Stimulated activated CD4-positive, alpha-beta T cell treated with anti-CD3 and anti-CD28 coated beads, Interleukin-15, amount 100 ng/mL, for 48 hours (primary cell): ENCODE data around the gene SAMD1.

ENCODE experiments used
- DNase-seq, 2 donors: peaks; one replicate each; pipeline ENCODE4 v3.0.0-alpha.2; 2020; ENCODE audit warnings: low read depth in 2 of 2

Gene SAMD1

GRCh38 chr19:14090509-14091080 is at the start of gene SAMD1:
TSS of gene SAMD1 (minus strand) at chr19:14090751.
- DNase-seq: peak; percentile 66 to 73

DNA sequence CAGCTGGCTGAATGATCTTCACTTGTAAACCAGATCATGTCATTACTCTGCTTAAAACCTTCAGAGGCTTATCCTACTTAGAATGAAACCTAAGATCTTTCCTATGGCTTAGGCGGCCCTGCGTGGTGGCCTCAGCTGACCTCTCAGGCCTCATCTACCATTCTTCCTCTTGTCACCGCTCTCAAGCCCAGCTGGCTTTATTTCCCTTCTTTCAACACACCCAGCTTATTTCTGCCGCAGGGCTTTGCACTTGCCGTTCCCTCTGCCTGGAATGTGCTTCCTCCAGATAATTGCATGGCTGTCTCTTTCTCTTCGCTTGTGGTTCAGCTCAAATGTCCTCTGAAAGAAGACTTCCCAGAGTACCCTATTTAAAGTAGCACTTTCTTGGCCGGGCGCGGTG is 49.4 kb upstream of the SAMD1 start:
- DNase-seq: no peak

DNA sequence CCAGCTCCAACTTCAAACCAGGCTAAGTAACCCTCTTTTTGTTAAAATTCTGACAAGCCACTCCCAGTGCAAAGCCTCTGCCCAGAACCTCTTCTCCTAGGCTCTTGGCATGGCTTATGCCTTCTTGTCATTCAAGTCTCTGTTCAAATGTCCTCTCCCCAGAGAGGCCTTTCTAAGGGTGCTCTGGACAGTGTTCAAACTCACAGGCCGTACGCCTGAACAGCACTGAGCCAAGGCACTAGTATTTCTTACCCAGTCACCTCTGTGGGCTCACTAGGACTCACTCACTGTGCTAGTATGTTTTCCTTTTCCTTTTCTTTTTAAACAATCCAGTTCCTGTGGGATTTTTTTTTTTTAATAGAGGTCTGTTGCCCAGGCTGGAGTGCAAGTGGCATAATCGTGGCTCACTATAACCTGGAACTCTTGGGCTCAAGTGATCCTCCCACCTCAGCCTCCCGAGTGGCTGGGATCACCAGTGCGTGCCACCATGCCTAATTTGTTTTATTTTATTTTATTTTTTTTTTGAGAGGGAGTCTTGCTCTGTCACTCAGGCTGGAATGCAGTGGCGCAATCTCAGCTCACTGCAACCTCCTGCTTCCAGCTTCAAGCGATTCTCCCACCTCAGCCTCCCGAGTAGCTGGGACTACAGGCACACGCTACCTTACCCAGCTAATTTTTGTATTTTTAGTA is 48.2 kb upstream of the SAMD1 start:
- no peak for DNase-seq

DNA sequence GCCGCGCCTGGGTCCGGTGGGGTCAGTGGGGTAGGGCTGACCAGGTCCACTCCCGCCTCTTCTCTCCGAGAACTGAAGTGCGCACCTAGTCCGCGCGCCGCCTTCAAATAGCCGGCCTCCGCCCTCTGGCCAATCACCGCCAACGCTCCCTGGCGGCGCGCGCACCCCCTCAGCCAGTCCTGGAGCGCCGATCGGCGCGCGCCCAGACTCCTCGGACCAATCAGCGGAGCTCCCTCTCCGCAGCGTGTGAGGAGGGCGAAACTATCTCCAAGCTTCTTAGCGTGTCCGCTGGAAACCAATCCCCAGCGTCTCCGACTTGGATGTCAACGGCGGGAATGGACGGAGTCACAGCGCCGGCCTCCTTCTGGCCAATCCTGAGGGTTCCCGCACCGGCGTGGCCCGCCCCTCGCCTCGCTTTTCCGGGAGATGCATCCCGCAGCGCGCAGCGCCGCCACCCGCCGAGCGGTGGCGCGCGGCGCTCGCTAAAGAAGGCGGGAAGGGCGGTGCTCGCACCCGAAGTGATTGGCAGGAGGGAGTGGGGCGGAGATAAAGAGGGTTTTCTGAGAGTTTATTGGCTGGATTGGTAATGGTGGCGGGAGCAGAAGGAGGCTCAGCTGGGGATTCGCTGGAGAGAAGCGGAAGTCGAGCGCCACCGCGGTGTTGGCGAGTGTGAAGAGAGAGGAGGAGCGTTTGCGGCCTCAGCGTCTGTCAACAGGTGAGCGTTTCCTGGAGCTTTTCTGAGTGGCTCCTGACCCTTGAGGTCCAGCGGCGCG is 46.1 kb upstream of the SAMD1 start, which contains the start of gene ASF1B:
TSS of gene ASF1B (minus strand) at position 81 of the 773 bp plus-strand sequence. CDS start 133 bp downstream, outside the sequence.
- DNase-seq: peak; percentile 95 to 99

- no peak for DNase-seq
Measured at GRCh38 chr19:14135985-14136508, 45.5 kb upstream of the SAMD1 start.

DNA sequence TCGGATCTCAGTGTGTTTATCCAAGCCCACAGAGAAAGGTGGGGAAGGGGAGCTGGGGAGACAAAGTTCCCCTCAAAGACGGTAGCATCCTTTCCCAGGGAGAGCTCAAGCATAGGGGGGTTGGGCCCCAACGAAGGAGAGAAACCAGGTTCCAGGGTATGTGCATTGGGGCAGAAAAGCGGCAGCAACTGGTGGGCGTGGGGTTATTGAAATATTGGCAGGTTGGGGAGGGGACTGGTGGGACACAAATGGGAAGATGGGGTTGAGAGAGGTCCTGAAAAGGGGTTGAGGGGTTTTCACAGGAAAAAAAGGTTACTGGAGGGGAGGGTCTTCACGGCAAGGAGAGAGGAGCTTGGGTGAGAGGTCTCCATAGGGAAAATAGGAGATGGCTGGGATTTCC is 44.8 kb upstream of the SAMD1 start:
- DNase-seq: no peak

GRCh38 chr19:14127929-14128509 is 37.5 kb upstream of the SAMD1 start:
- no peak for DNase-seq

DNA sequence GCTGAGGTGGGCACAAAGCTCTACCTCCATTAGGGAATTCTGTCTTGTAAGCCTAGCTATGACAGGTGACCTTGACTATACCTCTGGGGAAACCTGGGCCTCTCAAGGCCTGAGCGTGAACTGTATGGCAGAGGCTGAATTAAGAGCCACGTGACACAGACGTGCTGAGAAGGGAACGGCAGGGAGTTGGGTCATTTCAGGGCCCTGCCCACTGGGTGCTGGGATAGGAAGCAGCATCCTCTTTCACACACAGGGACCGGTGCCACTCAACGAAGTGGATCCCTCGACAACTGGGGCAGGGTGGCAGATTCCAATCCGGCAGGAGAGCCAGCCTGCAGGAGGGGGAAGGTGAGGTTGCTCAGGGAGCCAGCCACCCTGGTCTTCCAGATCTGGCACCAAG is 36.6 kb upstream of the SAMD1 start:
- DNase-seq: no peak

GRCh38 chr19:14122924-14123323 is 32.4 kb upstream of the SAMD1 start:
- DNase-seq: no peak

DNA sequence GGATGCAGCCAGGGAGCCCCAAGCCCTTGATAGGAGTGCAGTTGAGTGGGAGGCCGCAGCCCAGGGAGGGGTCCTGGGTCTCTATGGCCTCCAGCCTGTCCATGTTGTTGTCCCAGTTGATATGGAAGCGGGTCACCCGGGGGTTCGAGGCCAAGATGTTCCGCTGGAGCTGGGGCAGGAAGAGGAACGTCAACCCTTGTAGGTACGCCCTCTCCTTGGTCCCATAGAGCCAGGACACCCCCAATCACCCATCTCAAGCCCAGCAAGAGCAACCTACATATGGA is 29.9 kb upstream of the SAMD1 start:
- DNase-seq: no peak

- DNase-seq: no peak
Measured at GRCh38 chr19:14119644-14120496, 29.3 kb upstream of the SAMD1 start.

GRCh38 chr19:14119146-14119545 is 28.6 kb upstream of the SAMD1 start:
- DNase-seq: no peak

DNA sequence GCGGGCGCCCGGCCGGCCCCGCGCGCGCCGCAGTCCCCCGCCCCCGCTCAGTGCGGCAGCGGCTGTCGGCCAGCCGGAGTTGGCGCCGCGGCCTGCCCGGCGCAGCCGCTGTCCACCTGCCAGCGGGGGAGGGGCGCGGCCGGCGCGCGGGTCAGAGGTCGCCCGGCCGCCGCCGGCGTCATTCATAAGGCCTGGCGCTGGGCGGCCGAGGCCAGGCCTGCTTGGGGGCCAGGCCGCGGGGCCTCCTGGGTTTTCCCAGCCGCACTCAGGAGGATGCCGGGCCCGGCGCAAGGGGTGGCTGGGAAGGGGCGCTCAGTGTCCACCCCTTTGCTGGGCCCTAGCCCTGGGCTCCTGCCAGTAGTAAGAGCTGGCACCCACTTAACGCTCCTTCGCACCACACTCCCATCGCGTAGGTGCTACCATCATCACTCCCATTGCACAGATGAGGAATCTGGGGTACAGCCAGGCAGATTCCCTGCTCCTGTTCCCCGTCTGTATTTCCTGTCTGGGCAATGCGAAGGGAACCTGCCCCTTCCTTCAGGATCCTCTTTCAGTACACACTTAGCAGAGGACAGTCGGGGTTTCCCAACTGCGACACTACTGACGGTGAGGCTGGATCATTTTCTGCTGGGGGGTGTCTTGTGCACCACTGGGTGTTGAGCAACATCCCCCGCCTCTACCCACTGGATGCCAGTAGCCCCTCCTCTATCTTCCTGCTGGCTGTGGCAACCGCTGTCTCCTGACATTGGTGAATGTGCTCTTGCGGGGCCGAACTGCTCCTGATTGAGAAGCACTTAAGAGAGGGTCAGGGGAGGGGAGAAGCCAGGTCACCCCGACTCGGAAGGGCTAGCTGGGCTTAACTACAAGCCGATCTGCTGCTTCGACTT is 27.9 kb upstream of the SAMD1 start:
- DNase-seq: no peak

DNA sequence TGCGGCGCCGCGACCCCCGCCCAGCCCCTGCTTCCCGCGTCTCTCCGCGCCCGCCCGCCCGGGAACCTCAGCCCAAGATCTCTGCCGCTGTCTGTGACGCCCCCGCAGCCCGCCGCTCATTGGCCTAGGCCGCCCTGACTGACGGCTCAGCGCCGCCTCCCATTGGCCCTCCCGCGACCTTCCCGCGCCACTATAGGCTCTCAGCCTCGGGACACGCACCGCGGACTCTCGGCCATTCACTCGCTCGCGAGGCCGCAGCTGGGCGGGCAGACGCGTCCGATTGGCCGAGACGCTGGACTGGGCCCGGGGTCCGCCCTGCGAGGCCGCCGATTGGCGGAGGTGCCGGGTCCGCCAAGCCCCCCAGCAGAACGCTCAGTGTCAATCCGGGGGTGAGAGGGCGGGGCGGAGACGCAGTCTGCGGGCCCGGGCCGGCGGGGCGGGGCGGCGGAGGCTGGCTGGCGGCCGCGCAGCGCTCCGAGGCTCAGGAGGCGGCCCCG is 27.2 kb upstream of the SAMD1 start, which contains the start of gene PRKACA:
TSS of gene PRKACA (minus strand) at position 95 of the 497 bp plus-strand sequence. CDS start 215 bp downstream, outside the sequence.
- peak; percentile 96 to 98 for DNase-seq

DNA sequence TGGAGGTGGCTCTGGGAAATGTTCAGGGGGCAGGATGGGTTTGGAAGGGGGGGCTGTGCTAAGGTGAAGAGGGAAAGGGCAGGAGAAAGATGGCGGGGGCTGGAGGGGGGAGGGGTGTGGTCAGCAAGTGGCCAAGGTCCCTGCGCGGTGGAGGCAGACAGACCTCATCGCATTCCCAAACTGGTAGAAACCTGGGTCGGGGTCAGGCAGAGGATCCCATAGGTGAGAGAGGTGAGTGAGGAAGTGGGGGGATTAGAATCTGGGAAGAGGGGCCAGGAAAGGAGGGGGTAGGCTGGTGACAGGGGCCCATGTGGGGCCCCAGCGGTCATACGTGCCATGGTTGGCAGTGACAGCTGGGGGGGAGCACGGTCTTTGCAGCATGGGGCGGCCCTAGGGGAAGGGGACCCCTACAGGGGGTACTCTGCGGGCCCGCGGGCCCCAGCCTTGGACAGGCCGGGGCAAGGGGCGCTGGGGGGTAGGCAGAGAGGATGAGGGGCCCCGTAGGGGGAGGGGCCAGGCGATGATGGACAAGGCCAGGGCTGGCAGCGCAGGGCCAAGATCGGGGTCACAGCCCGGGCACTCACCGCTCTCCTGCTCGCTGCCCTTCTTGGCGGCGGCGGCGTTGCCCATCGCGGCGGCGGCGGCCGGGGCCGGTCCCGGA is 26.5 kb upstream of the SAMD1 start:
- no peak for DNase-seq

GRCh38 chr19:14116525-14116917 is 26.0 kb upstream of the SAMD1 start:
- no peak for DNase-seq

DNA sequence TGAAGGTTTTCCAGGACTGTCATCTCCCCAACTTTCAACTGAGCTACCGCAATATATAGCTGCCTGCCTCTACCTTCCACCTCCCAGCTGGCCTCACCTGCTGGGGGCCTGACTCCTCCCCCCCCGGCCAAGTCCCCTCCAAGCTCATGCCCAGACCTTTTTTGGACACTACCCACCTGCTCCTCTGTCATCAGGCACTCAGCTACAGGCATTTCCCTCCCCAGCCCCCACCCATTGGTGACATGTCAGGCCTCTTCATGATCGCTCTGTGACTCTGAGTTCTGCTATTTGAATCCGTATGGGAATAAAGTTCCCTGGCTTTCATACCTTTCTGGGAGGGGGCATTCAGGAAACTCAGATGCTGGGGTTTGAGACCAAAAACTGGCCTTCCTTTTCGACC is 25.2 kb upstream of the SAMD1 start:
- DNase-seq: no peak

DNA sequence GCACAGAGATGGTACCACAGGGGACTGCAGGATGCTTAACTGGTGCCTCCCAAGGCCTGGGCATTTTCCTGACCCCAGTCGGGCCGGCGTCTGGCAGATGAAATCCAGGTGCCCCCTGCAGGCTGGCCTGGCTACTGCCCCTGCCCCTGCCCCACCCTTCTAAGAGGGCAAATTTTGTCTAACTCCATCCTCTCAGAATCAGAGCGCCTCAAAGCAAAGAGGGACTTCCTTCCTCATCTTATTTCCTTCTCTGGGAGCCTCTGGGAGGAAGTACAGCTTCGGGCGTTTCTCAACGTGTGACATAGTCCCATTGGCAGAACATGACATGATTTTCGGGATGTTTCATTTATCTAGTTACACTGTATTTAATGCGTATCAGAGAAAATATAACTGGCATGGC is 24.3 kb upstream of the SAMD1 start:
- DNase-seq: peak; percentile 32 to 49

DNA sequence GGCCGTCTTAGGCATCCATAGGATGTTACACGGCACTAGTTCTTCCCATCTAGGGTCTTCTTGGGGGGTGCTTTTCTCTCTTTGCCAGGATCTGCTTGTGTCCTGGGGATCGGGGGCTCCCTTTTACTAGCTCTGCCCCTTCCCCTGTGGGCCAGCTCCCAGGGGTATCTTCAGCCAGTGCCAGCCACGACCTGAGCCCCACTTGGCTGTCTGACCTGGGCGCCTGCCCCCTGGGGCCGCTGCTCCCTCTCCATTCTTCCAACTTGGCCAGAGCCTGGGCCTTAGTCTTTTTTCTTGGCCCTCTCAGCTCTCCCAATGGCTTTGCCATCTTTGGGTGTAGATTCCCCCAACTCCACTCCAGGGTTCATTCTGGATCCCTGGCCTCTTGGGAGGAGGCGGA is 23.9 kb upstream of the SAMD1 start:
- DNase-seq: no peak
